Activated CD4-positive, alpha-beta memory T cell treated with anti-CD3 and anti-CD28 coated beads, Interleukin-2, amount 10 ng/mL, durations not matched to agents 7 days and 5 days (primary cell): ENCODE results near the gene CNOT11. TPM values are rescaled to one million over a fixed set of nuclear protein-coding genes. Genes with fewer than 3 reads are reported as not detected.
"Not testable (repeated sequence)": the region's sequence is repeated elsewhere in the genome, so short reads cannot be mapped to it uniquely, and the experiment has no call there.

Source experiments
- CTCF ChIA-PET: fragments of 350-600 bp; sonication (Branson Sonifier 250); formaldehyde crosslinking; loops from one replicate; lab custom pipeline; 2021; ENCODE audit warnings: antibody characterized with exemption, inconsistent platforms; lab: Charles Lee
- POLR2A ChIA-PET: fragments of 350-600 bp; sonication (Branson Sonifier 250); formaldehyde crosslinking; loops from one replicate; lab custom pipeline; 2021; ENCODE audit warnings: antibody characterized with exemption; lab: Charles Lee
- DNase-seq: peaks from one replicate; pipeline ENCODE4 v3.0.0-alpha.2; 2020
- H3K27ac Mint-ChIP-seq: one replicate; pipeline ENCODE4 v1.8.0; 2021; ENCODE audit warnings: mild to moderate bottlenecking, mixed read lengths
- H3K27me3 Mint-ChIP-seq: one replicate; pipeline ENCODE4 v1.8.0; 2021; ENCODE audit warnings: mixed read lengths
- H3K36me3 Mint-ChIP-seq: one replicate; pipeline ENCODE4 v1.8.0; 2021; ENCODE audit warnings: low read depth, mixed read lengths
- H3K4me1 Mint-ChIP-seq: one replicate; pipeline ENCODE4 v1.8.0; 2021; ENCODE audit warnings: mixed read lengths
- H3K4me3 Mint-ChIP-seq: one replicate; pipeline ENCODE4 v1.8.0; 2021; ENCODE audit warnings: mild to moderate bottlenecking, mixed read lengths
- H3K9me3 Mint-ChIP-seq: one replicate; pipeline ENCODE4 v1.8.0; 2021; ENCODE audit warnings: mixed read lengths
- total RNA-seq, 2 experiments: library from RNA; stranded (reverse); gene quantifications; one replicate each; pipeline ENCODE4 v1.2.3, GENCODE V29; 2021

The CNOT11 gene
- total RNA-seq = 10 to 100 TPM; 60.3 to 65.9 TPM

GRCh38 chr2:101252408-101253012 lies at the start of gene CNOT11:
CNOT11 (plus strand) TSS chr2:101252886; CDS start chr2:101252965, 79 bp downstream.
- Mint-ChIP-seq H3K27me3 (no peaks in the 10 kb centered on the region), H3K9me3 (no peaks in the 10 kb centered on the region), H3K4me3 (peak within 1 kb of the TSS; percentile 96), H3K27ac (peak within 1 kb of the TSS; percentile 93), H3K36me3 (peaks cover 30% of the 10 kb centered on the region), H3K4me1 (peaks cover 52% of the 10 kb centered on the region)
- DNase-seq = peak; percentile 99
- POLR2A ChIA-PET = interaction anchor here (0.7 to 4.2 kb wide), 26 partner anchors 10 to 690 kb away, joined by 3 to 50 read pairs (median 12); partner anchors contain the start of genes CREG2, PDCL3, RFX8 and RNF149
- CTCF ChIA-PET = interaction anchor here (0.7 to 2.9 kb wide), 15 partner anchors 12 to 240 kb away, joined by 3 to 15 read pairs (median 4); partner anchors contain the start of gene RNF149

- POLR2A ChIA-PET = interaction anchor here (1.9 kb wide), 1 partner anchor 49 kb away, joined by 6 read pairs; no protein-coding TSS in a partner anchor
- H3K4me3 Mint-ChIP-seq = no peak overlapping the region
Observed at GRCh38 chr2:101204400-101205115, 48.1 kb upstream of the CNOT11 start.

GRCh38 chr2:101205521-101206479 lies 46.9 kb upstream of the CNOT11 start:
- H3K27ac Mint-ChIP-seq = peak overlapping the region; percentile 59
- POLR2A ChIA-PET = interaction anchor here (0.6 to 1.9 kb wide), 7 partner anchors 17 to 203 kb away, joined by 3 to 6 read pairs (median 4); partner anchors contain the start of genes RNF149 and RPL31
- peak; percentile 62 for DNase-seq
- no peaks in the 10 kb centered on the region for H3K9me3 Mint-ChIP-seq
- H3K36me3 Mint-ChIP-seq = no peaks in the 10 kb centered on the region
- CTCF ChIA-PET = interaction anchor here (0.6 to 3.3 kb wide), 38 partner anchors 8 to 643 kb away, joined by 3 to 28 read pairs (median 4); partner anchors contain the start of genes CNOT11, PDCL3, RPL31 and TBC1D8
- peak overlapping the region; percentile 21 for H3K4me3 Mint-ChIP-seq
- peaks cover 11% of the 10 kb centered on the region for H3K4me1 Mint-ChIP-seq
- H3K27me3 Mint-ChIP-seq = peaks cover 2% of the 10 kb centered on the region

More at GRCh38 chr2:101204400-101205115, 48.1 kb upstream of the CNOT11 start:
- no peaks in the 10 kb centered on the region for H3K27me3 Mint-ChIP-seq
- no peaks in the 10 kb centered on the region for H3K9me3 Mint-ChIP-seq
- H3K4me1 Mint-ChIP-seq = peaks cover 11% of the 10 kb centered on the region
- CTCF ChIA-PET = interaction anchor here (0.6 to 3.3 kb wide), 26 partner anchors 9 to 642 kb away, joined by 3 to 28 read pairs (median 5); partner anchors contain the start of genes CNOT11, PDCL3 and RPL31
- no peak overlapping the region for H3K27ac Mint-ChIP-seq
- no peak for DNase-seq
- H3K36me3 Mint-ChIP-seq = no peaks in the 10 kb centered on the region

- Mint-ChIP-seq H3K36me3 (no peaks in the 10 kb centered on the region), H3K4me3 (no peak overlapping the region), H3K4me1 (peaks cover 11% of the 10 kb centered on the region), H3K9me3 (no peaks in the 10 kb centered on the region), H3K27me3 (peaks cover 4% of the 10 kb centered on the region), H3K27ac (no peak overlapping the region)
- no peak for DNase-seq
- CTCF ChIA-PET = no interaction called here
- POLR2A ChIA-PET = no interaction called here
Observed at GRCh38 chr2:101208830-101209229, 43.9 kb upstream of the CNOT11 start.

GRCh38 chr2:101219246-101219645 lies 33.4 kb upstream of the CNOT11 start:
- H3K27ac Mint-ChIP-seq = no peak overlapping the region
- no peak for DNase-seq
- CTCF ChIA-PET = interaction anchor here (1.6 kb wide), 1 partner anchor 33 kb away, joined by 4 read pairs; no protein-coding TSS in a partner anchor
- peaks cover 3% of the 10 kb centered on the region for H3K27me3 Mint-ChIP-seq
- no peak overlapping the region for H3K4me3 Mint-ChIP-seq
- H3K4me1 Mint-ChIP-seq = peaks cover 14% of the 10 kb centered on the region
- POLR2A ChIA-PET = no interaction called here
- peaks cover 13% of the 10 kb centered on the region for H3K9me3 Mint-ChIP-seq
- H3K36me3 Mint-ChIP-seq = peaks cover 9% of the 10 kb centered on the region

- POLR2A ChIA-PET, DNase-seq, H3K27ac Mint-ChIP-seq, H3K4me3 Mint-ChIP-seq, H3K27me3 Mint-ChIP-seq: not testable (repeated sequence)
- peaks cover 12% of the 10 kb centered on the region for H3K36me3 Mint-ChIP-seq
- CTCF ChIA-PET = interaction anchor here (1.6 kb wide), 1 partner anchor 32 kb away, joined by 4 read pairs; no protein-coding TSS in a partner anchor
- H3K4me1 Mint-ChIP-seq = peaks cover 19% of the 10 kb centered on the region
- H3K9me3 Mint-ChIP-seq = peaks cover 18% of the 10 kb centered on the region
Observed at GRCh38 chr2:101220091-101220490, 32.6 kb upstream of the CNOT11 start.

GRCh38 chr2:101223814-101224231 lies 28.9 kb upstream of the CNOT11 start:
- Mint-ChIP-seq H3K4me1 (peaks cover 22% of the 10 kb centered on the region), H3K36me3 (peaks cover 18% of the 10 kb centered on the region), H3K27ac (peak overlapping the region; percentile 66), H3K4me3 (no peak overlapping the region), H3K27me3 (no peaks in the 10 kb centered on the region), H3K9me3 (peaks cover 22% of the 10 kb centered on the region)
- CTCF ChIA-PET = interaction anchor here (0.6 to 1.6 kb wide), 9 partner anchors 9 to 347 kb away, joined by 3 to 7 read pairs (median 3); no protein-coding TSS in a partner anchor
- POLR2A ChIA-PET = interaction anchor here (1.0 to 2.4 kb wide), 7 partner anchors 9 to 251 kb away, joined by 3 to 17 read pairs (median 4); partner anchors contain the start of genes CNOT11, RFX8 and RNF149
- peak; percentile 72 for DNase-seq

GRCh38 chr2:101230541-101231001 lies 22.1 kb upstream of the CNOT11 start:
- no peak overlapping the region for H3K27ac Mint-ChIP-seq
- no peaks in the 10 kb centered on the region for H3K27me3 Mint-ChIP-seq
- ChIA-PET CTCF (interaction anchor here (1.0 to 1.4 kb wide), 3 partner anchors 10 to 25 kb away, joined by 3 to 4 read pairs (median 4); no protein-coding TSS in a partner anchor), POLR2A (interaction anchor here (0.6 to 0.9 kb wide), 2 partner anchors 10 to 668 kb away, joined by 3 to 4 read pairs; partner anchors contain the start of gene PDCL3)
- no peak for DNase-seq
- peaks cover 2% of the 10 kb centered on the region for H3K4me1 Mint-ChIP-seq
- H3K9me3 Mint-ChIP-seq = peaks cover 3% of the 10 kb centered on the region
- H3K4me3 Mint-ChIP-seq = no peak overlapping the region
- peaks cover 4% of the 10 kb centered on the region for H3K36me3 Mint-ChIP-seq

- peaks cover 3% of the 10 kb centered on the region for H3K9me3 Mint-ChIP-seq
- H3K27ac Mint-ChIP-seq = no peak overlapping the region
- POLR2A ChIA-PET = no interaction called here
Observed at GRCh38 chr2:101231240-101231639, 21.4 kb upstream of the CNOT11 start.

GRCh38 chr2:101231937-101232730 lies 20.6 kb upstream of the CNOT11 start:
- no peak overlapping the region for H3K4me3 Mint-ChIP-seq
- ChIA-PET POLR2A (interaction anchor here (1.0 kb wide), 1 partner anchor 8 kb away, joined by 3 read pairs; no protein-coding TSS in a partner anchor), CTCF (interaction anchor here (0.6 to 1.3 kb wide), 3 partner anchors 9 to 234 kb away, joined by 3 read pairs; no protein-coding TSS in a partner anchor)
- no peaks in the 10 kb centered on the region for H3K27me3 Mint-ChIP-seq
- H3K4me1 Mint-ChIP-seq = peaks cover 2% of the 10 kb centered on the region
- DNase-seq = no peak
- H3K36me3 Mint-ChIP-seq = no peaks in the 10 kb centered on the region
- peaks cover 3% of the 10 kb centered on the region for H3K9me3 Mint-ChIP-seq
- H3K27ac Mint-ChIP-seq = no peak overlapping the region

More at GRCh38 chr2:101231240-101231639, 21.4 kb upstream of the CNOT11 start:
- CTCF ChIA-PET = interaction anchor here (1.4 kb wide), 1 partner anchor 26 kb away, joined by 4 read pairs; no protein-coding TSS in a partner anchor
- peaks cover 2% of the 10 kb centered on the region for H3K4me1 Mint-ChIP-seq
- H3K36me3 Mint-ChIP-seq = peaks cover 3% of the 10 kb centered on the region
- no peaks in the 10 kb centered on the region for H3K27me3 Mint-ChIP-seq
- H3K4me3 Mint-ChIP-seq = no peak overlapping the region
- no peak for DNase-seq

GRCh38 chr2:101232770-101233169 lies 19.9 kb upstream of the CNOT11 start:
- H3K27ac Mint-ChIP-seq = no peak overlapping the region
- DNase-seq = no peak
- ChIA-PET CTCF (interaction anchor here (0.6 to 1.3 kb wide), 3 partner anchors 8 to 234 kb away, joined by 3 read pairs; no protein-coding TSS in a partner anchor), POLR2A (interaction anchor here (1.0 kb wide), 1 partner anchor 9 kb away, joined by 3 read pairs; no protein-coding TSS in a partner anchor)
- H3K36me3 Mint-ChIP-seq = no peaks in the 10 kb centered on the region
- H3K4me1 Mint-ChIP-seq = peaks cover 2% of the 10 kb centered on the region
- H3K27me3 Mint-ChIP-seq = no peaks in the 10 kb centered on the region
- peaks cover 3% of the 10 kb centered on the region for H3K9me3 Mint-ChIP-seq
- H3K4me3 Mint-ChIP-seq = no peak overlapping the region
